Neural cell (in vitro differentiated cells): ENCODE data around the gene FAM111A.

ENCODE experiments used
- CTCF ChIP-seq: fragments of 450-650 bp; IDR thresholded peaks from 2 replicates; pipeline ENCODE4 v1.5.1; 2014; ENCODE audit warnings: antibody characterized with exemption, mild to moderate bottlenecking, moderate library complexity; ENCODE audit not compliant: poor library complexity, severe bottlenecking
- EZH2 ChIP-seq: fragments of 200-600, 300-800 bp; shearing (Covaris generic), sonication (generic); IDR thresholded peaks from 2 replicates; pipeline ENCODE4 v1.6.1; 2014; ENCODE audit warnings: antibody characterized with exemption, low read length, borderline replicate concordance, mild to moderate bottlenecking; ENCODE audit not compliant: insufficient read depth, poor library complexity, severe bottlenecking
- MXI1 ChIP-seq: fragments of 450-650 bp; conservative IDR thresholded peaks from 2 replicates; pipeline ENCODE4 v1.6.1; 2014; ENCODE audit warnings: antibody characterized with exemption, mild to moderate bottlenecking; ENCODE audit not compliant: poor library complexity, severe bottlenecking
- POLR2AphosphoS5 ChIP-seq: IDR thresholded peaks from 2 replicates; pipeline ENCODE4 v1.6.1; 2012
- REST ChIP-seq: IDR thresholded peaks from 2 replicates; pipeline ENCODE4 v1.6.1; 2012; ENCODE audit warnings: borderline replicate concordance
- SMC3 ChIP-seq: fragments of 450-650 bp; conservative IDR thresholded peaks from 2 replicates; pipeline ENCODE4 v1.6.1; 2014; ENCODE audit warnings: antibody characterized with exemption, mild to moderate bottlenecking, moderate library complexity; ENCODE audit not compliant: poor library complexity

- TF ChIP-seq CTCF, result no peak
- TF ChIP-seq EZH2, result no peak
- no peak for TF ChIP-seq REST
- no peak for TF ChIP-seq POLR2AphosphoS5
- no peak for TF ChIP-seq MXI1
- TF ChIP-seq SMC3, result no peak
Measured at GRCh38 chr11:59193587-59194130, 51.0 kb downstream of the FAM111A start.
